ENCODE results near the gene LIPF. TPM values are rescaled to one million over a fixed set of nuclear protein-coding genes. Genes with fewer than 3 reads are reported as not detected.
"Not testable (repeated sequence)": the region's sequence is repeated elsewhere in the genome, so short reads cannot be mapped to it uniquely, and the experiment has no call there.

LIPF gene
- total RNA-seq, 4 donors from 2014 or later: 0.57 TPM; not detected in 3

- no peak for DNase-seq
- WGBS, 2 donors: 33 to 56% methylated on average over 2 to 3 of the region's 3 CpGs
- no peaks in the 10 kb centered on the region for H3K27me3 ChIP-seq
- H3K4me1 ChIP-seq: no peaks in the 10 kb centered on the region
- no peaks in the 10 kb centered on the region for H3K36me3 ChIP-seq
- intact Hi-C loops (cut with DNase I): no loop called here
- no peaks in the 10 kb centered on the region for H3K9me3 ChIP-seq
- H3K27ac ChIP-seq: no peak overlapping the region
- TF ChIP-seq CTCF (IDR thresholded peaks at IDR 0.05) (no peak), POLR2A (IDR thresholded peaks at IDR 0.05) (no peak)
- H3K4me3 ChIP-seq: no peak overlapping the region
Measured at GRCh38 chr10:88660598-88660884, 3.7 kb upstream of the LIPF start.

GRCh38 chr10:88661018-88661417, 3.2 kb upstream of the LIPF start:
- H3K36me3 ChIP-seq: no peaks in the 10 kb centered on the region
- H3K4me1 ChIP-seq: no peaks in the 10 kb centered on the region
- no peak overlapping the region for H3K27ac ChIP-seq
- no peaks in the 10 kb centered on the region for H3K27me3 ChIP-seq
- DNase-seq: no peak
- no peaks in the 10 kb centered on the region for H3K9me3 ChIP-seq
- no peak for TF ChIP-seq CTCF (IDR thresholded peaks at IDR 0.05)
- no peak for TF ChIP-seq POLR2A (IDR thresholded peaks at IDR 0.05)
- intact Hi-C loops (cut with DNase I): no loop called here
- no peak overlapping the region for H3K4me3 ChIP-seq

- no peak for TF ChIP-seq POLR2A (IDR thresholded peaks at IDR 0.05)
- TF ChIP-seq CTCF (IDR thresholded peaks at IDR 0.05): no peak
- no peak for DNase-seq
- H3K4me1 ChIP-seq: no peaks in the 10 kb centered on the region
- H3K9me3 ChIP-seq: no peaks in the 10 kb centered on the region
- no peak overlapping the region for H3K4me3 ChIP-seq
- H3K27me3 ChIP-seq: no peaks in the 10 kb centered on the region
- intact Hi-C loops (cut with DNase I): no loop called here
- H3K27ac ChIP-seq: no peak overlapping the region
- no peaks in the 10 kb centered on the region for H3K36me3 ChIP-seq
Measured at GRCh38 chr10:88661577-88661976, 2.7 kb upstream of the LIPF start.

GRCh38 chr10:88663153-88663552, 1.1 kb upstream of the LIPF start:
- H3K36me3 ChIP-seq; DNase-seq; H3K4me3 ChIP-seq; H3K4me1 ChIP-seq; H3K27ac ChIP-seq; intact Hi-C loops (cut with DNase I); H3K27me3 ChIP-seq; H3K9me3 ChIP-seq: not testable (repeated sequence)
- 90 to 91% methylated on average over 2 of the region's 2 CpGs for WGBS, 2 donors

- intact Hi-C loops (cut with DNase I): no loop called here
- Histone ChIP-seq H3K9me3 (no peaks in the 10 kb centered on the region), H3K27ac (no peak overlapping the region), H3K27me3 (no peaks in the 10 kb centered on the region), H3K36me3 (no peaks in the 10 kb centered on the region), H3K4me3 (no peak overlapping the region), H3K4me1 (no peaks in the 10 kb centered on the region)
- DNase-seq: no peak
- TF ChIP-seq CTCF (IDR thresholded peaks at IDR 0.05): no peak
- TF ChIP-seq POLR2A (IDR thresholded peaks at IDR 0.05): no peak
- WGBS, 2 donors: 69 to 88% methylated on average over 1 of the region's 1 CpG
Measured at GRCh38 chr10:88668465-88668864, 4.2 kb downstream of the LIPF start.

GRCh38 chr10:88670497-88670896, 6.3 kb downstream of the LIPF start:
- H3K4me3 ChIP-seq: no peak overlapping the region
- no peaks in the 10 kb centered on the region for H3K27me3 ChIP-seq
- no peaks in the 10 kb centered on the region for H3K4me1 ChIP-seq
- intact Hi-C loops (cut with DNase I): no loop called here
- H3K9me3 ChIP-seq: no peaks in the 10 kb centered on the region
- no peak for DNase-seq
- H3K27ac ChIP-seq: no peak overlapping the region
- TF ChIP-seq CTCF (IDR thresholded peaks at IDR 0.05) (no peak), POLR2A (IDR thresholded peaks at IDR 0.05) (no peak)
- no peaks in the 10 kb centered on the region for H3K36me3 ChIP-seq
- WGBS, 2 donors: 58 to 64% methylated on average over 2 of the region's 2 CpGs

Measured in esophagus squamous epithelium (tissue), 5 donors.